GM21390 (cell line): ENCODE data around the gene USP19.

ENCODE experiments used
- ATAC-seq: cut with Tn5 transposase; IDR thresholded peaks from one replicate; pipeline ENCODE4 v1.9.1; 2021; ENCODE audit not compliant: unreplicated experiment

USP19 gene

GRCh38 chr3:49134471-49135265 lies 14.0 kb upstream of the USP19 start:
- ATAC-seq = no peak

- no peak for ATAC-seq
Measured at GRCh38 chr3:49133226-49133951, 12.8 kb upstream of the USP19 start.

- no peak for ATAC-seq
Measured at GRCh38 chr3:49132437-49133225, 12.0 kb upstream of the USP19 start, which contains the start of gene LAMB2. LAMB2 (minus strand) TSS chr3:49133050; CDS start chr3:49132867, 183 bp downstream.

GRCh38 chr3:49132073-49132436 lies 11.4 kb upstream of the USP19 start:
- no peak for ATAC-seq

- no peak for ATAC-seq
Measured at GRCh38 chr3:49131576-49131975, 11.0 kb upstream of the USP19 start.

- no peak for ATAC-seq
Measured at GRCh38 chr3:49131040-49131439, 10.4 kb upstream of the USP19 start.

GRCh38 chr3:49124991-49125670 lies 4.5 kb upstream of the USP19 start:
- ATAC-seq = no peak

- ATAC-seq = no peak
Measured at GRCh38 chr3:49124203-49124602, 3.6 kb upstream of the USP19 start.

- ATAC-seq = no peak
Measured at GRCh38 chr3:49123687-49124086, 3.1 kb upstream of the USP19 start.

- no peak for ATAC-seq
Measured at GRCh38 chr3:49122886-49123545, 2.4 kb upstream of the USP19 start.

GRCh38 chr3:49122451-49122850 lies 1.8 kb upstream of the USP19 start:
- ATAC-seq = no peak

GRCh38 chr3:49122022-49122421 lies 1.4 kb upstream of the USP19 start:
- ATAC-seq = no peak

- ATAC-seq = no peak
Measured at GRCh38 chr3:49121132-49121736, 611 bp upstream of the USP19 start.

- ATAC-seq = no peak
Measured at GRCh38 chr3:49120096-49120437, 556 bp downstream of the USP19 start.

- ATAC-seq = no peak
Measured at GRCh38 chr3:49119439-49119838, 1.2 kb downstream of the USP19 start.

GRCh38 chr3:49119036-49119435 lies 1.6 kb downstream of the USP19 start:
- ATAC-seq = no peak

GRCh38 chr3:49112262-49112661 lies 8.4 kb downstream of the USP19 start:
- no peak for ATAC-seq

GRCh38 chr3:49111347-49111746 lies 9.3 kb downstream of the USP19 start:
- no peak for ATAC-seq

- ATAC-seq = no peak
Measured at GRCh38 chr3:49110780-49111179, 9.8 kb downstream of the USP19 start.

GRCh38 chr3:49108346-49108745 lies 12.3 kb downstream of the USP19 start:
- ATAC-seq = no peak
